ENCODE results near the gene IRGM.
"Not testable (repeated sequence)": the region's sequence is repeated elsewhere in the genome, so short reads cannot be mapped to it uniquely, and the experiment has no call there.

IRGM gene

DNA sequence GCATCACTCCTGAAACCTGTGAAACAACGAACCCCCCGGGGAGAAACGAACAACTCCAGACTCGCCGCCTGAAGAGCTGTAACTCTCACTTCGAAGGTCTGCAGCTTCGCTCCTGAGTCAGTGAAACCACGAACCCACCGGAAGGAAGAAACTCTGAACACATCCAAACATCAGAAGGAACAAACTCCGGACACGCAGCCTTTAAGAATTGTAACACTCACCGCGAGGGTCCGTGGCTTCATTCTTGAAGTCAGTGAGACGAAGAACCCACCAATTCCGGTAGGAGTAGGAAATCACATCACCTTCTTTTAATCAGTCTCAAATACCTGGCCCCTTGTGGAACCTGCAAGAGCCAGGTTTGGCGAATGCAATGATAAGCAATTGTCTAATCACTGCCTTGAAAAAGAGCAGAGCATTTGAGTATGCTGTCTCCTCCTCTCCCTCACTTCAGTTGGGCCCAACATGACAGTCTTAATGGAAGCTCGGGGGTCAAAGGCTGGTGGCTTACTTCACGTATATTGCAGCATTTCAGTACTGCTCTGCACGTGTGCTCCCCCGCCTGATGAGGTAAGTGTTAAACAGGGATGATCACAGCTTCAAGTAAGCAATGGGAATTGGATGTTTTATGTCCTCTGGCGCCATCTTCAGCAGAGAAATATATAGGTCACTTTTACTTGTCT is 473 bp downstream of the IRGM start:
- Histone ChIP-seq H3K27me3 (ENCODE audit: insufficient read depth, low read length) (peaks cover 7% of the 10 kb centered on the region), H3K9ac (ENCODE audit: low read depth, low read length) (no peak overlapping the region)

DNA sequence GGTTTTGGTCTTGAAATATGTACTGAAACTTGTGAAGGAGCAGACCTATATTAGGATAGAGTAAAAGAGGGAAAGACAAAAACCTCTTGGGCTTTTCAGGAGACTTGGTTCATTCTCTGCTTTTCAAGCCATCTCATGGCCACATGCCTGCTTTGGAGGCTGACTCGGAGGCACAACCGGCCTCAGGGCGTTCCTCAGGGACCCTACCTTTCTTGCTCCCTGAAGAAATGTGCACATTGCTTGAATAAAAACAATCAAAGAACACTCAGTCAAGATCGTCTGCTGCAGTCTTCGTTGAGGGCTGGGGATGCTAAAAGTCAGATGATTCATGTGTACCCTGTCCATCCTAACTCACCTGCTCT is 994 bp downstream of the IRGM start:
- Histone ChIP-seq H3K36me3 (ENCODE audit: insufficient read depth, low read depth, low read length) (no peaks in the 10 kb centered on the region), H3K9me3 (ENCODE audit: insufficient read depth, low read depth, low read length) (no peaks in the 10 kb centered on the region), H3K9ac (ENCODE audit: low read depth, low read length) (no peak overlapping the region), H3K4me3 (ENCODE audit: low read length) (no peak overlapping the region), H3K4me1 (ENCODE audit: insufficient read depth, low read length) (peaks cover 2% of the 10 kb centered on the region; the same call in 1 of the 2 replicates), H3K27ac (ENCODE audit: low read length) (no peak overlapping the region), H3K27me3 (ENCODE audit: insufficient read depth, low read length) (peaks cover 7% of the 10 kb centered on the region)

More for the DNA sequence above, 473 bp downstream of the IRGM start:
- Histone ChIP-seq H3K27ac (ENCODE audit: low read length) (no peak overlapping the region), H3K4me3 (ENCODE audit: low read length) (no peak overlapping the region), H3K36me3 (ENCODE audit: insufficient read depth, low read depth, low read length) (no peaks in the 10 kb centered on the region), H3K9me3 (ENCODE audit: insufficient read depth, low read depth, low read length) (no peaks in the 10 kb centered on the region), H3K4me1 (ENCODE audit: insufficient read depth, low read length) (peaks cover 2% of the 10 kb centered on the region; the same call in 1 of the 2 replicates)

DNA sequence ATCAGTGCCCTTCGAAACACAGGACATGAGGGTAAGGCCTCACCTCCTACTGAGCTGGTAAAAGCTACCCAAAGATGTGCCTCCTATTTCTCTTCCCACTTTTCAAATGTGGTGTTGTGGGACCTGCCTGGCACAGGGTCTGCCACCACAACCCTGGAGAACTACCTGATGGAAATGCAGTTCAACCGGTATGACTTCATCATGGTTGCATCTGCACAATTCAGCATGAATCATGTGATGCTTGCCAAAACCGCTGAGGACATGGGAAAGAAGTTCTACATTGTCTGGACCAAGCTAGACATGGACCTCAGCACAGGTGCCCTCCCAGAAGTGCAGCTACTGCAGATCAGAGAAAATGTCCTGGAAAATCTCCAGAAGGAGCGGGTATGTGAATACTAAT is 1.9 kb downstream of the IRGM start:
- Histone ChIP-seq H3K9ac (ENCODE audit: low read depth, low read length) (no peak overlapping the region), H3K4me3 (ENCODE audit: low read length) (no peak overlapping the region), H3K4me1 (ENCODE audit: insufficient read depth, low read length) (peaks cover 2% of the 10 kb centered on the region; the same call in 1 of the 2 replicates), H3K27me3 (ENCODE audit: insufficient read depth, low read length) (peaks cover 7% of the 10 kb centered on the region), H3K27ac (ENCODE audit: low read length) (no peak overlapping the region), H3K9me3 (ENCODE audit: insufficient read depth, low read depth, low read length) (no peaks in the 10 kb centered on the region), H3K36me3 (ENCODE audit: insufficient read depth, low read depth, low read length) (no peaks in the 10 kb centered on the region)

DNA sequence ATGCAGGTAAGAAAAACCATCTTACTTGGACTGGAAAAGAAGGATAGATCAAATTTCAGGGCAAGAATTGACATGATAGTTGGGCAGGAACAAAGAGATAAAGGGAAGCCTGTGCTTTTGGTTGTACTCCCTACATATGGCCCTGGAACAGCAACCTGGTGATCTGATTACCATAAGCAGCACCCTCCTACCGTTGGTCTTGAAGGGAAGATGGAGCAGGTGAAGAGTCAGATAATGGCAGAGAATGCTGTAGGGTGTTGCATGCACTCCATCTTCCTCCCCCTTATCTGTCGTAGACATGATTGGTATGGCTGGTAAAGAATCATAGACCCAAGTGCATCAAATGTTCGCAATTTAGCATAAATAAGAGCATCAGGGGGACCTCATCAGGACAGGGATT is 4.7 kb downstream of the IRGM start:
- H3K4me3 ChIP-seq (ENCODE audit: low read length): no peak overlapping the region
- no peak overlapping the region for H3K27ac ChIP-seq (ENCODE audit: low read length)
- peaks cover 7% of the 10 kb centered on the region for H3K27me3 ChIP-seq (ENCODE audit: insufficient read depth, low read length)
- H3K9me3 ChIP-seq (ENCODE audit: insufficient read depth, low read depth, low read length): no peaks in the 10 kb centered on the region
- peaks cover 2% of the 10 kb centered on the region; the same call in 1 of the 2 replicates for H3K4me1 ChIP-seq (ENCODE audit: insufficient read depth, low read length)
- H3K36me3 ChIP-seq (ENCODE audit: insufficient read depth, low read depth, low read length): no peaks in the 10 kb centered on the region
- H3K9ac ChIP-seq (ENCODE audit: low read depth, low read length): no peak overlapping the region

DNA sequence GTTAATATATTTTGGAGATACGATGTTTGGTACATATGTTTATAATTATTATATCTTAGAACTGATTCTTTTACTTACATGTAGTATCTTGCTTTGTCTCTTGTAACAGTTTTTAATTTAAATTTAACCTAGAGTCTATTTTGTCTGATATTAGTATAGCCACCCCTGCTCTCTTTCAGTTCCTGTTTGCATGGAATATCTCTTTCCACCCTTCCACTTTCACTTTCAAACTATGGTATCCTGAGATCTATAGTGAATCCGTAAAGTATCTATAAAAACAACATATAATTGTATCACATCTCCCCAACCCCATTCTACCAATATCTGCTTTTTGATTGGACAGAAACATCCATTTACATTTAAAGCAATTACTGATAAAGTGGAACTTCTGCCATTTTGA is 7.2 kb downstream of the IRGM start:
- Histone ChIP-seq H3K27me3 (ENCODE audit: insufficient read depth, low read length) (no peaks in the 10 kb centered on the region; the same call in 1 of the 2 replicates), H3K4me1 (ENCODE audit: insufficient read depth, low read length) (no peaks in the 10 kb centered on the region), H3K9ac (ENCODE audit: low read depth, low read length) (no peak overlapping the region), H3K9me3 (ENCODE audit: insufficient read depth, low read depth, low read length) (no peaks in the 10 kb centered on the region), H3K36me3 (ENCODE audit: insufficient read depth, low read depth, low read length) (no peaks in the 10 kb centered on the region), H3K4me3 (ENCODE audit: low read length) (no peak overlapping the region), H3K27ac (ENCODE audit: low read length) (no peak overlapping the region)

DNA sequence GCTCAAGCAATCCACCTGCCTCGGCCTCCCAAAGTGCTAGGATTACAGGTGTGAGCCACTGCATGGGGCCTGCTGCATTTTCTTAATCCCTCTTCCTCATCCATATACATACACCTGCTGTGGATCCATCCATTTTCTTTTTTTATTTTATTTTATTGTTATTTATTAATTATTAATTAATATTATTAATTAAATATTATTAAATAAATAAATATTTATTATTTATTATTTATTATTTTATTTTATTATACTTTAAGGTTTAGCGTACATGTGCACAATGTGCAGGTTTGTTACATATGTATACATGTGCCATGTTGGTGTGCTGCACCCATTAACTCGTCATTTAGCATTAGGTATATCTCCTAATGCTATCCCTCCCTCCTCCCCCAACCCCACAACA is 10.4 kb downstream of the IRGM start:
- H3K4me1 ChIP-seq (ENCODE audit: insufficient read depth, low read length); H3K27ac ChIP-seq (ENCODE audit: low read length); H3K36me3 ChIP-seq (ENCODE audit: insufficient read depth, low read depth, low read length); H3K4me3 ChIP-seq (ENCODE audit: low read length); H3K27me3 ChIP-seq (ENCODE audit: insufficient read depth, low read length); H3K9ac ChIP-seq (ENCODE audit: low read depth, low read length): not testable (repeated sequence)
- peaks cover 17% of the 10 kb centered on the region for H3K9me3 ChIP-seq (ENCODE audit: insufficient read depth, low read depth, low read length)

DNA sequence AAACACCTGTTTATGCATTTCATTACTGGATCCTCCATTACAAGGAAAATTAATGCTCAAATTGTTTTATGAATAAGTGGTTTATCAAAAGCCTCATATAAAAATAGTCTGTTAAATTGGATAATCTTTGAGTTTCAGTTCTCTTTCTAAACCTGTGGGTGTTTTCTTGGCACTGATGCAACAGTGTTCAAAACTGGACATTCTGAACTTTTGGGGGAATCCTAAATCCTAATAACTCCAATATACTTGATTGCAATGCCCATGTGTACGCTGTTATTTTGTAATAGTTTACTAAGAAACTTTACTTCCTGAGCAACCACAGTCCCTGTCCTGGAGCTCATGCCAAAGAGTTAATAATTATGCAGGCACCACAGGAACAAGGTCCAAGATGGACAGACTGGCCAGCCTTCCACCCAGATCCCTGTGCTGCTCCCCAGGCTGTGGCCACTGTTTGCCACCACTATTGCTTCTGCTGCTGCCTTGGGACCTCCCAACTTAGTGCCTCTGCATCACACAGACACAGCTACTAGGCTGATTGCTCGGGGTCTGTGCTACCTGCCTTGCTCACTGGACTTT is 14.0 kb downstream of the IRGM start:
- Histone ChIP-seq H3K9me3 (ENCODE audit: insufficient read depth, low read depth, low read length) (peaks cover 45% of the 10 kb centered on the region), H3K27me3 (ENCODE audit: insufficient read depth, low read length) (no peaks in the 10 kb centered on the region), H3K4me3 (ENCODE audit: low read length) (no peak overlapping the region)

DNA sequence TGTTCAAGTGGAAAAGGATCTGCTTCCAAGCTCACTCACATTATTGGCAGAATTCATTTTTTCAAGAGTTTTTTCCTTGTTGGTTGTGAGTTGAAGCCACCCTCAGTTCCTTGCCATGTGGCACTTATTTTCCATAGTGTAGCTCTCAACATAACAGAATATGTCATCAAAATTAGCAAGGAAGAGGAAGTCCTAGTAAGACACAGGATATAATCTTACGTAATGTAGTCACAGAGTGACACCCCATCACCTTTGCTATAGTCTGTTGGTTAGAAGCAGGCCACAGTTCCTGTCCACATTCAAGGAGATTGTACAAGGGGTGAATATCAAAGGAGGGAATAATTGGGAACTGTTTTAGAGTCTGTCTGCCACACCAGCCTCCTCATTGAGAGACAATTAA is 15.7 kb downstream of the IRGM start:
- Histone ChIP-seq H3K27me3 (ENCODE audit: insufficient read depth, low read length) (no peaks in the 10 kb centered on the region), H3K36me3 (ENCODE audit: insufficient read depth, low read depth, low read length) (no peaks in the 10 kb centered on the region), H3K4me1 (ENCODE audit: insufficient read depth, low read length) (no peaks in the 10 kb centered on the region), H3K9me3 (ENCODE audit: insufficient read depth, low read depth, low read length) (peaks cover 57% of the 10 kb centered on the region), H3K27ac (ENCODE audit: low read length) (no peak overlapping the region), H3K9ac (ENCODE audit: low read depth, low read length) (no peak overlapping the region), H3K4me3 (ENCODE audit: low read length) (no peak overlapping the region)

More for the DNA sequence above, 14.0 kb downstream of the IRGM start:
- H3K9ac ChIP-seq (ENCODE audit: low read depth, low read length): no peak overlapping the region
- H3K27ac ChIP-seq (ENCODE audit: low read length): no peak overlapping the region
- H3K4me1 ChIP-seq (ENCODE audit: insufficient read depth, low read length): no peaks in the 10 kb centered on the region
- no peaks in the 10 kb centered on the region for H3K36me3 ChIP-seq (ENCODE audit: insufficient read depth, low read depth, low read length)

DNA sequence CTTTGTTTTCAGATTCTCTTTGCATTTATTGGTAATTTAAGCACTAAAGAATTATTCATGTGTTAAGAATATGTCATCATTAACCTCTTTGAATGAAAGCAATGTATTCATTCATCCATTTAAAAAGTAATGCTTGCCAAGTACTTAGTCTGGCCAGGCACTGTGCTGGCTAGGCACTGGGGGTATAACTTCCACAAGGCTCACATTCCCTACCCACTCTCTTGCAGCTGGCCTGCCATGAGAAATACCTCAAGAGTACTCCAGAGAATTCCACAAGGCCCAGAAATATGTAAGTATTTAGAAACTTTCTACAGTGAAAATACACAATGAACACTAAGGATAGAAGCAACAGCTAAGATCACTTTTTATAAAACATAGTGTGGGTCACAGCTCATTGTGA is 33.0 kb downstream of the IRGM start:
- no peak overlapping the region for H3K4me3 ChIP-seq (ENCODE audit: low read length)
- peaks cover 66% of the 10 kb centered on the region for H3K9me3 ChIP-seq (ENCODE audit: insufficient read depth, low read depth, low read length)
- no peak overlapping the region for H3K9ac ChIP-seq (ENCODE audit: low read depth, low read length)
- no peaks in the 10 kb centered on the region for H3K36me3 ChIP-seq (ENCODE audit: insufficient read depth, low read depth, low read length)
- H3K27ac ChIP-seq (ENCODE audit: low read length): no peak overlapping the region
- H3K27me3 ChIP-seq (ENCODE audit: insufficient read depth, low read length): no peaks in the 10 kb centered on the region
- no peaks in the 10 kb centered on the region for H3K4me1 ChIP-seq (ENCODE audit: insufficient read depth, low read length)

DNA sequence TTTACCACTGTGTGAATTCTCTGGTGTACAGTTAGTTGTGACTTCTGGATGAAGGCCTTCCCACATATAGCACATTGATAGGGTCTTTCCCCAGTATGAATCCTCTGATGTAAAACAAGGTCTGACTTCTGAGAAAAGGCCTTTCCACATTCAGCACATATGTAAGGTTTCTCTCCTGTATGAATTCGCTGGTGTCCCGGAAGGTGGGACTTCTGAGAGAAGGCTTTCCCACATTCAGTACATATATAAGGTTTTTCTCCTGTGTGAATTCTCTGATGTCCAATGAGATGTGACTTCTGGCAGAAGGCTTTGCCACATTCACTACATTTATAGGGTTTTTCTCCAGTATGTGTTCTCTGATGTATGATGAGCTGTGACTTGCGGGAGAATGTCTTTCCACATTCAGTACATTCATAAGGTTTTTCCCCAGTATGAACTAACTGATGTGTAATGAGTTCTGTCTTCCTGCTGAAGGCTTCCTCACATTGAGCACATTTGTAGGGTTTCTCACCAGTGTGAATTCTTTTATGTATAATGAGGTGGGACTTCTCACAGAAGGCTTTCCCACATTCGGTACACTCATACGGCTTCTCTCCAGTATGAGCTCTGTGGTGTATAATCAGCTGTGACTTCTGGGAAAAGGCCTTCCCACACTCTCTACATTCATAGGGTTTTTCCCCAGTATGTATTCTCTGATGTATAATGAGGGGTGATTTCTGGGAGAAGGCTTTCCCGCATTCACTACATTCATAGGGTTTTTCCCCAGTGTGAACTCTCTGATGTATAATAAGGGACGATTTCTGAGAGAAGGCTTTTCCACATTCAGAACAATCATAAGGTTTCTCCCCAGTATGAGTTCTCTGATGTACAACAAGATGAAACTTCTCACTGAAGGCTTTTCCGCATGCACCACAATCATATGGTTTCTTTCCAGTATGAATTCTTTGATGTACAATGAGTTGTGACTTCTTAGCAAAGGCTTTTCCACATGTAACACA is 49.4 kb downstream of the IRGM start:
- Histone ChIP-seq H3K9me3 (ENCODE audit: insufficient read depth, low read depth, low read length) (peaks cover 96% of the 10 kb centered on the region), H3K4me1 (ENCODE audit: insufficient read depth, low read length) (no peaks in the 10 kb centered on the region), H3K9ac (ENCODE audit: low read depth, low read length) (no peak overlapping the region), H3K36me3 (ENCODE audit: insufficient read depth, low read depth, low read length) (peaks cover 72% of the 10 kb centered on the region), H3K27me3 (ENCODE audit: insufficient read depth, low read length) (no peaks in the 10 kb centered on the region), H3K27ac (ENCODE audit: low read length) (no peak overlapping the region), H3K4me3 (ENCODE audit: low read length) (peak overlapping the region; percentile 35)
